Measurements from ENCODE around the gene CD80.

The CD80 gene

DNA sequence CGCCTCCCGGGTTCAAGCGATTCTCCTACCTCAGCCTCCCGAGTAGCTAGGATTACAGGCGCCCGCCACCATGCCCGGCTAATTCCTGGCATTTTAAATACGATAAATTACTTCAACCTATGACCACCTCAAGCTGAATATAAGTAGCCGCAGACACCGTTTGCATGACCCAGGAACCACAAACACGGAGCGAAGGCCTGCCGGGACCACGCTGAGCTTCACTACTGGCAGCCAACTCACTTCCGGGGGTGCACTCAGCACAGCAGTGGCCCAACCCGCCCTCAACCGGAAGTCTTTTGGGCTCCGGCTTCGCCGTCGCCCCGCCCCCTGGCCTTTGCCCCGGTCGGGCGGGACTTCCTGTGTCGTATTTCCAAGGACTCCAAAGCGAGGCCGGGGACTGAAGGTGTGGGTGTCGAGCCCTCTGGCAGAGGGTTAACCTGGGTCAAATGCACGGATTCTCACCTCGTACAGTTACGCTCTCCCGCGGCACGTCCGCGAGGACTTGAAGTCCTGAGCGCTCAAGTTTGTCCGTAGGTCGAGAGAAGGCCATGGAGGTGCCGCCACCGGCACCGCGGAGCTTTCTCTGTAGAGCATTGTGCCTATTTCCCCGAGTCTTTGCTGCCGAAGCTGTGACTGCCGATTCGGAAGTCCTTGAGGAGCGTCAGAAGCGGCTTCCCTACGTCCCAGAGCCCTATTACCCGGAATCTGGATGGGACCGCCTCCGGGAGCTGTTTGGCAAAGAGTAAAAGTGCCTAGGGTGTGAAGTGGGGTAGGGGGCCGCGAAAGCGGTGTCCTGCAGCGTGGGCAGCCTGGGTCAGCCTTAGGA, 61.0 kb downstream of the CD80 start, which contains the start of gene TIMMDC1:
TSS of gene TIMMDC1 (plus strand) at position 362 of the 826 bp plus-strand sequence. CDS start at position 549, 187 bp downstream.
- DNase-seq (ENCODE audit: low read depth in 2 of 3, low spot score in 1 of 3), result peak; percentile 94 to 96 (median 94)

DNA sequence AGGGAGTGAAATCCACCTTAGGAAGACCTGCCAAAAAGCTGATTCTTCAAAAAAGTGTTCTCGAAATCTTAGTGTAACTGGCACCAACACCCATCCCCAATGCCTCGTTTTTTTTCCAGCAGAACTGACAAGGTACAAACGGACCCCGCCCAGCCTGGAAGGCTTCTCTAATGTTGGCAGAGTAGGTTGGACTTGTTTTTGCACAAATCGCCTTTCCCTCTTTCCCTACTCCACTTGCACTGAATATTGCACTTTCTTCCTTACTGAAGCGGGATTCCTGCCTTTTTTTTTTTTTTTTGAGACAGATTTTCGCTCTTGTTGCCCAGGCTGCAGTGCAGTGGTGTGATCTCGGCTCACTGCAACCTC, 61.6 kb downstream of the CD80 start:
- DNase-seq (ENCODE audit: low read depth in 2 of 3, low spot score in 1 of 3), result no peak

DNA sequence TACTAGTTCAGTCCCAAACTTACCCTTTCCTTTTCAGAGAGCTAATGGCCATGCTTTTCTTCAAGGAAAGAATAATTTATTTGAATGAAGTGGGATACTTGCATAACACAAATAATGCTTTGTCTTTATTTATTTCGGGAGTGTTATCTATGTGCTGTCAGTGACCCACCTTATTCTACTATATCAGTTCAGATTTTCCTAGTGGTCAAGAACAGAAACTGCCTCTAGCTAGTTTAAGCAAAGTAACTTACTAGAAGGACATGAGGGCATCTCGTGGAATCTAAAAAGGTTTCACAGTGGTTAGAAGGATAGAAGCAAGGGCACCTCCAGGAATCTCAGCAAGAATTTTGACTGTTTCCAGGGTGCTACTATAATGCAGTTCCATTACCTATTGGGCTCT, 64.8 kb downstream of the CD80 start:
- no peak for DNase-seq (ENCODE audit: low read depth in 2 of 3, low spot score in 1 of 3)

DNA sequence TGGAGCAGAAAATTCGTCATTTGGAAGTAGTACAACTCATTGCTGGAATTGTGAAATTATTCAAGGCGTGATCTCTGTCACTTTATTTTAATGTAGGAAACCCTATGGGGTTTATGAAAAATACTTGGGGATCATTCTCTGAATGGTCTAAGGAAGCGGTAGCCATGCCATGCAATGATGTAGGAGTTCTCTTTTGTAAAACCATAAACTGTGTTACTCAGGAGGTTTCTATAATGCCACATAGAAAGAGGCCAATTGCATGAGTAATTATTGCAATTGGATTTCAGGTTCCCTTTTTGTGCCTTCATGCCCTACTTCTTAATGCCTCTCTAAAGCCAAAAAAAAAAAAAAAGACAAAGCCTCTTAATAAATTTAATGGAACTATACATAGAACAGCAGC, 66.6 kb downstream of the CD80 start:
- no peak for DNase-seq (ENCODE audit: low read depth in 2 of 3, low spot score in 1 of 3)

DNA sequence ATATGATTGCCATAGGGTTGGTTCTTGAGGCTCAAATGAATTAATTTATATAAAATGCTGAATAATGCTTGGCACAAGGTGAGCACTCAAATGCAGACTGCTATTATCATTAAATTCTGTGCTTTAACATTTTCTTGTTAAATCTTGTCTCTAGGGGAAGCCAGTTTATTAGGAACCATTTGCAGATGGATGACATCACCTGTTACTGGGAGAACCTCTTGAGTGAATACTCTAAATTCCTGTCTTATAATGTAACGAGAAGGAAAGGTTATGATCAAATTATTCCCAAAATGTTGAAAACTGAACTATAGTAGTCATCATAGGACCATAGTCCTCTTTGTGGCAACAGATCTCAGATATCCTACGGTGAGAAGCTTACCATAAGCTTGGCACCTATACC, 67.3 kb downstream of the CD80 start:
- no peak for DNase-seq (ENCODE audit: low read depth in 2 of 3, low spot score in 1 of 3)

DNA sequence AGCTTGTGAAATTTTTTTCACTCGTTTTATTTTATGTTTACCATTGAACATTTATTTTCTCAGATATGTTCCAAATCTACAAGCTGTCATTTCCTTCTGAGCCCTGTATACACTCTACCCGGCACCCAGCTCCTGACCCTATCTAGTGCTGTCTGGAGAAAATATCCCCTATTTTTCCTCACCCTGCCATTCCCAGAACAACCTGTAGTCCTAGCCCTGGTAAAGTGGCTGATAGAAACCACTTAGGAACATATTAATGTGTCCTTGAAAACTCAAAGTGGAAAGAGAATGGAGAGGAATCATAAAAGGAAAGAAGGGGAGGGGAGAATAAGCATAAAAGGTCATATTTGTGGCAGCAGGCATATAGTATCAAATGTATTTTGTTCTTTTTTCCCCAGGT, 69.3 kb downstream of the CD80 start:
- DNase-seq (ENCODE audit: low read depth in 2 of 3, low spot score in 1 of 3), result no peak

DNA sequence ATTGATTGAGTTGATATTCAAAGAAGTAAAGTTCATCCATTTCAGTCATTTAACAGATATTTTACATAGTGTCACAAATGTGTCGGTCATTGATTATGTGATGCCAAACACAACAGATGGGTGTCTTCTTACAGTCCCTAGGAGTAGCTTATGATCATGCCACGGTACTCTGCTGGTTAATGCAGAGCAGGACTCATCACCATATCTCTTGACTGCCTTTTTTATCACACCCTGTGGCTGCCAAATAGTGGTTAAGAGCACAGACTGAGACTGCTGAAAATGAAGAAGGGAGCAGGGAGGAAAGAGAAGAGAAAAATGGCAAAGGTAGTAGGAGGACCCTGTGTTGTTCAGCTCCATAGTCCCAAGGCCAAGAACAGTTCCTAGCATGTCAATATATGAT, 73.9 kb downstream of the CD80 start:
- DNase-seq (ENCODE audit: low read depth in 2 of 3, low spot score in 1 of 3), result no peak

DNA sequence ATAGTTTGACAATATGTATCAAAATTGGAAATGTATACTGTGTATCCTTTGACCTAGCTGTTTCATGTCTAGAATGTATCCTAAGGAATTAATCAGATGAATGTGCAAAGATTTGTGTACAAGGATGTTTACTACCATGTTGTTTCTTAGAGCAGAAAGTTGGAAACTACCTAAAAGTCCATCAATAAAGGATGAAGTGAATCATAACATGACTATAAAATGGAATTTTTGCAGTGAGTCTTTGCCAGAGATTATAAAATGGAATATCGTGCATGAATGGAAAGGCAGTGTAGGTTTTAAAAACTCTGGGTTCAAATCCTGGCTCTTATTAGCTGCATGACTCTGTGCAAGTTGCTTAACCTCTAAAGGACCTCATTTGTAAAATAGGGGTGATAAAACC, 76.3 kb downstream of the CD80 start:
- DNase-seq (ENCODE audit: low read depth in 2 of 3, low spot score in 1 of 3), result no peak

DNA sequence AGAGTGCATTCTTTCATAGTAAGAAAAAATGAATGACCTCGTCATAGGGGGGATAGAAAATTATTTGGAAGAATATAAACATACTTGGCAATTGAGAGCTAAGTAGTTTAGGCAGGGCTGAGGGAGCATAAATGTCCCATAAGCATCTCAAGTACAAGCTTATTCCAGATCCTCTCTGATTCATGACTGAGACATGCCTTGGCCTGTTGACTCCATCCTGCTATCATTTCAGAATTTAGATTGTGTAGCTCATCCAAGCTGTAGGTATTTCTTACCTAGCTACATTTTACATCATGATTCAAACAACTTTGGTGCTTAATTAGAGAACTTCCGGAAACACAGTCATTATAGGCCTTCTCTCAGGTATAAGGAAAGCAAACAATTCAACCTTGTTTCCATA, 78.3 kb downstream of the CD80 start:
- DNase-seq (ENCODE audit: low read depth in 2 of 3, low spot score in 1 of 3), result no peak

All from stimulated activated CD4-positive, alpha-beta T cell treated with anti-CD3 and anti-CD28 coated beads, Interleukin-12 subunit alpha, Interleukin-12 subunit beta, amount 100 ng/mL, for 48 hours (primary cell).